Transverse colon (tissue), 4 donors: Measurements from ENCODE around the gene RBM19. TPM values are rescaled to one million over a fixed set of nuclear protein-coding genes. Genes with fewer than 3 reads are reported as not detected.

ENCODE experiments used
- DNase-seq: peaks from one replicate; pipeline ENCODE4 v3.0.0-alpha.2; 2019
- H3K27ac ChIP-seq, 4 donors: fragments of 200-600 bp; sonication (generic); 2 replicates each; pipeline ENCODE4 v1.5.1; 2016 to 2018; ENCODE audit warnings: inconsistent platforms in 4 of 4
- H3K27me3 ChIP-seq: fragments of 200-600 bp; sonication (generic); 2 replicates; pipeline ENCODE4 v1.5.1; 2017; ENCODE audit warnings: inconsistent platforms
- H3K36me3 ChIP-seq, 4 donors: fragments of 200-600 bp; sonication (generic); 2 replicates each; pipeline ENCODE4 v1.5.1; 2017 to 2019; ENCODE audit warnings: inconsistent platforms in 4 of 4
- H3K4me1 ChIP-seq, 4 donors: fragments of 200-600 bp; sonication (generic); 2 replicates each; pipeline ENCODE4 v1.5.1; 2017 to 2020; ENCODE audit warnings: inconsistent platforms in 4 of 4
- H3K4me3 ChIP-seq, 4 donors: fragments of 200-600 bp; sonication (generic); 1 replicate in 1 of 4; 2 replicates in 3 of 4; pipeline versions ENCODE4 v1.5.1 to v1.6.1; 2017 to 2019; ENCODE audit warnings: inconsistent platforms in 4 of 4
- H3K9me3 ChIP-seq, 2 donors: fragments of 200-600 bp; sonication (generic); 2 replicates each; pipeline ENCODE4 v1.5.1; 2017 to 2019; ENCODE audit warnings: inconsistent platforms in 2 of 2
- EP300 ChIP-seq: sonication (generic); formaldehyde crosslinking; IDR thresholded peaks from one replicate; pipeline ENCODE4 v1.6.1; 2017; ENCODE audit warnings: antibody characterized with exemption, low read depth
- POLR2A ChIP-seq: fragments of 450-650 bp; IDR thresholded peaks from one replicate; pipeline ENCODE4 v1.6.1; 2016; ENCODE audit warnings: antibody characterized with exemption, mild to moderate bottlenecking, moderate library complexity
- POLR2AphosphoS5 ChIP-seq, 3 donors: sonication (generic); formaldehyde crosslinking; IDR thresholded peaks; one replicate each; pipeline ENCODE4 v1.6.1; 2016; ENCODE audit warnings: antibody characterized with exemption in 3 of 3
- WGBS, 2 donors: methylation state at CpG; one replicate each; pipeline ENCODE4 v1.1.5; 2018; ENCODE audit warnings: low coverage in 1 of 2; 5-methylcytosine and 5-hydroxymethylcytosine counted together
- in situ Hi-C, 4 donors: fragments of 200-750 bp; cut with MboI; loops; one replicate each; pipeline versions ENCODE4 v1.15.0 to v1.15.1; 2017; ENCODE audit warnings: low sequenced_read_pairs in 3 of 4, low pct_ligation_motif_present in 1 of 4, low pct_unique_long_range_greater_than_20kb in 1 of 4
- intact Hi-C: fragments of 100-400 bp; cut with DNase I; formaldehyde crosslinking; loops from one replicate; pipeline ENCODE4 v1.15.1; 2023; ENCODE audit warnings: low total_unique reads
- total RNA-seq, 4 donors: library from RNA; depleted of rRNA; stranded (reverse); fragments of >200 nt; gene quantifications; one replicate each; pipeline ENCODE4 v1.1.0, GENCODE V29; 2016
- TF ChIP-seq, protein P1 (sequence below), 5 experiments: fragments of 200-600 bp in 3 of 5; fragments of 450-650 bp in 2 of 5; sonication (generic) in 3 of 5; IDR thresholded peaks; 1 replicate in 2 of 5; 2 replicates in 3 of 5; pipeline ENCODE4 v1.5.1; 2016 to 2017; ENCODE audit warnings: antibody characterized with exemption in 5 of 5, inconsistent platforms in 3 of 5, mild to moderate bottlenecking in 2 of 5, moderate library complexity in 1 of 5

The RBM19 gene
- total RNA-seq, 4 donors from 2014 or later: 24.3 to 96.1 (median 28.7) TPM

DNA sequence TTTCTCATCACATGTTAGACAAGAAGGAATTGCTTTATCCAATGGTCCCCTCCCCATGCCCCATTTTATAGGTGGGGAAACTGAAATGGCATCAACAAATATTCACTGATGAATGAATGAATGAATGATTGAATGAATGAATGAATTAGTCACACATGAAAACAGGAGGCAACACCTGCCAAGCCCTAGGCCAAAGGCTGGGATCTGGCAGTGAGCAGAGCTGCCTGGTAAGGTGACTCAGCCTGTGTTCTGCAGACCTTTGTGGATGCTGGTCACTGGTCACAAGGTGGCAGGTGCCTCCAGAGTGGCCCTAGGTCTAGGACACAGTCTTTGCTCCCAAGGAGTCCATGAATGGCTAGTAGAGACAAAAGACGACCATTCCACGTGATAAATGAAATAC is 188.4 kb downstream of the RBM19 start:
- intact Hi-C loops: no loop called here
- DNase-seq: no peak
- H3K4me3 ChIP-seq: no peak overlapping the region
- peaks cover 0 to 3% (median 0%) of the 10 kb centered on the region in 4 donors for H3K4me1 ChIP-seq
- H3K27ac ChIP-seq: no peak overlapping the region
- peaks cover 51% of the 10 kb centered on the region for H3K27me3 ChIP-seq
- in situ Hi-C loops: no loop called here
- H3K36me3 ChIP-seq: no peaks in the 10 kb centered on the region
- no peaks in the 10 kb centered on the region for H3K9me3 ChIP-seq
- WGBS, 2 donors: 73 to 81% methylated on average over 2 of the region's 2 CpGs
- TF ChIP-seq POLR2A: no peak
- no peak for TF ChIP-seq EP300
- TF ChIP-seq, protein P1, sequence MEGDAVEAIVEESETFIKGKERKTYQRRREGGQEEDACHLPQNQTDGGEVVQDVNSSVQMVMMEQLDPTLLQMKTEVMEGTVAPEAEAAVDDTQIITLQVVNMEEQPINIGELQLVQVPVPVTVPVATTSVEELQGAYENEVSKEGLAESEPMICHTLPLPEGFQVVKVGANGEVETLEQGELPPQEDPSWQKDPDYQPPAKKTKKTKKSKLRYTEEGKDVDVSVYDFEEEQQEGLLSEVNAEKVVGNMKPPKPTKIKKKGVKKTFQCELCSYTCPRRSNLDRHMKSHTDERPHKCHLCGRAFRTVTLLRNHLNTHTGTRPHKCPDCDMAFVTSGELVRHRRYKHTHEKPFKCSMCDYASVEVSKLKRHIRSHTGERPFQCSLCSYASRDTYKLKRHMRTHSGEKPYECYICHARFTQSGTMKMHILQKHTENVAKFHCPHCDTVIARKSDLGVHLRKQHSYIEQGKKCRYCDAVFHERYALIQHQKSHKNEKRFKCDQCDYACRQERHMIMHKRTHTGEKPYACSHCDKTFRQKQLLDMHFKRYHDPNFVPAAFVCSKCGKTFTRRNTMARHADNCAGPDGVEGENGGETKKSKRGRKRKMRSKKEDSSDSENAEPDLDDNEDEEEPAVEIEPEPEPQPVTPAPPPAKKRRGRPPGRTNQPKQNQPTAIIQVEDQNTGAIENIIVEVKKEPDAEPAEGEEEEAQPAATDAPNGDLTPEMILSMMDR (IDR thresholded peaks at IDR 0.05): no peak
- TF ChIP-seq POLR2AphosphoS5 (IDR thresholded peaks at IDR 0.05): no peak

DNA sequence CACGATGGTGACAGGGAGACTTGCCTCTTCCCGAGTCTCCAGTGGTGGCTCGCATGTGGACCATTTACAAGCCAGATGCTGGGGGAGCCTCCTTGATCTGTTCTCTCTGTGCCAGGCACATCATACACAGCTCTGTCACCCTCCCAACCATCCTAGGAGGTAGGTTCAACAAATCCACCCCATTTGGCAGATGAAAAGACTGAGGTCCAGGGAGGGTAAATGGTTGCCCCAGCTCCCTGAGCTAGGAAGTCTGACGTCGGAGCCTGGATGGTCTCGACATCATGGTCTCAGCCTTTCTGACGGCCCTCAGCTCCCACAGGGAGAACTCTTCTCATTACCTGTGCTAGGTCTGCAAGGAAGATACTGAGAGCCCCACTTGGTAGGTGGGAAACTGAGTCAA is 189.6 kb downstream of the RBM19 start:
- Histone ChIP-seq H3K9me3 (no peaks in the 10 kb centered on the region), H3K4me3 (no peak overlapping the region), H3K27me3 (peaks cover 45% of the 10 kb centered on the region), H3K36me3 (no peaks in the 10 kb centered on the region), H3K27ac (no peak overlapping the region), H3K4me1 (peaks cover 0 to 3% (median 0%) of the 10 kb centered on the region in 4 donors)
- in situ Hi-C loops: no loop called here
- DNase-seq: no peak
- TF ChIP-seq POLR2AphosphoS5 (IDR thresholded peaks at IDR 0.05) (no peak), EP300 (no peak), POLR2A (no peak)
- TF ChIP-seq, protein P1 (IDR thresholded peaks at IDR 0.05): no peak
- intact Hi-C loops: no loop called here
- WGBS, 2 donors: 81% methylated on average over 7 of the region's 7 CpGs; no CpG with 5 or more reads in 1 of the 2 donors

DNA sequence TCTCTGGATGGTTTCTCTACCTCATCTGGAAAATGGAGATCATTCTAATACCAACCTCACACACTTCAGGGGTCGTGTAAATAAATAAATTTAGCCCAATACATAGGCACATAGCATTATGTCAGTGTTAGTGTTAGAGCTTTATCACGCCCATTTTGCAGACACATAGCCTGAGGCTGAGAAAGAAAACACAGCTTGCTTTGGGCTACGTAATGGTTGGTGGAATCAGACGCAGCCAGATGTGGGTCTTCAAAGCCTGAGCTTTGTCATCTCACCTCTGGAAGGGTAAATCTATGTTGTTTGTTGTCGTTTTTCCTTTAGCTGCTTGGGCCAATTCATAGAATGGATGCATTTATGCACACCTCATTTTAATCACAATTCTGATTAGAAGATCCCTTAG is 191.6 kb downstream of the RBM19 start:
- Histone ChIP-seq H3K9me3 (no peaks in the 10 kb centered on the region), H3K36me3 (no peaks in the 10 kb centered on the region), H3K27me3 (peaks cover 29% of the 10 kb centered on the region), H3K4me1 (no peaks in the 10 kb centered on the region), H3K27ac (no peak overlapping the region), H3K4me3 (no peak overlapping the region)
- WGBS, 2 donors: 61 to 73% methylated on average over 5 of the region's 5 CpGs
- in situ Hi-C loops (no loop called here), intact Hi-C loops (no loop called here)
- DNase-seq: no peak
- TF ChIP-seq, protein P1 (IDR thresholded peaks at IDR 0.05): no peak
- TF ChIP-seq POLR2AphosphoS5 (IDR thresholded peaks at IDR 0.05): no peak

DNA sequence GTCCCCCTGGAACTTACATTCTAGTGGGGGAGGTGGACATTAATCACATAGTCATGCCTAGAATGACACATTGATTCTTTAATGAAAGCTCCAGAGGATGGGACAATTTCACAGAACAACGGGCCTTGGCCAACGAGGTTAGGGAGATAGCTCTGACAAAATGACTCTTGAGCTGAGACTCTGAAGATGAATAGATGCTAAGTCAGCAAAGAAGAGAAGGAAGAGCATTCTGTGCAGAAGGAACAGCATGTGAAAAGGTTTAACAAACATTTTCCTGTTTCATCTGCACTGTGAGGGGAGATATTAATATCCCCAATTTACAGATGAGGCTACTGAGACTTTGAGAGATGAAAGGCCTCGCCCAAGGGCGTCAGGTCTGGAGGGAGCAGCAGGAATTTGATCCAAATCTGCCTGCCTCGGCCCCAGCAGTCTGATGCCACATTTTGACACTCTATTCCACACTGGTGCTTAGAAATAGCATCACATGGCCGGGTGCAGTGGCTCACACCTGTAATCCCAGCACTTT is 193.6 kb downstream of the RBM19 start:
- Histone ChIP-seq H3K27ac (no peak overlapping the region), H3K36me3 (no peaks in the 10 kb centered on the region), H3K4me1 (no peaks in the 10 kb centered on the region), H3K4me3 (no peak overlapping the region), H3K27me3 (peaks cover 17% of the 10 kb centered on the region), H3K9me3 (no peaks in the 10 kb centered on the region)
- in situ Hi-C loops (no loop called here), intact Hi-C loops (no loop called here)
- WGBS, 2 donors: 67 to 76% methylated on average over 4 to 6 of the region's 6 CpGs
- no peak for TF ChIP-seq POLR2A
- no peak for TF ChIP-seq EP300
- TF ChIP-seq, protein P1 (IDR thresholded peaks at IDR 0.05): no peak
- DNase-seq: no peak
